OCI-LY3 (cell line): ENCODE data around the gene TMEM132D.

Experiments used
- CTCF ChIP-seq: fragments of 200-600, 300-600 bp; sonication (generic); IDR thresholded peaks from 2 replicates; pipeline ENCODE4 v1.5.1; 2014; ENCODE audit warnings: antibody characterized with exemption, low read length, low read depth
- EZH2phosphoT487 ChIP-seq: fragments of 200-600 bp; shearing (Covaris generic); IDR thresholded peaks from 2 replicates; pipeline ENCODE4 v1.6.1; 2018; ENCODE audit warnings: antibody characterized with exemption, mixed run types, low read depth

GRCh38 chr12:129607756-129608155, 296.1 kb downstream of the TMEM132D start:
- no peak for TF ChIP-seq EZH2phosphoT487
- TF ChIP-seq CTCF, result no peak
